ENCODE results near the gene SMIM33.

DNA sequence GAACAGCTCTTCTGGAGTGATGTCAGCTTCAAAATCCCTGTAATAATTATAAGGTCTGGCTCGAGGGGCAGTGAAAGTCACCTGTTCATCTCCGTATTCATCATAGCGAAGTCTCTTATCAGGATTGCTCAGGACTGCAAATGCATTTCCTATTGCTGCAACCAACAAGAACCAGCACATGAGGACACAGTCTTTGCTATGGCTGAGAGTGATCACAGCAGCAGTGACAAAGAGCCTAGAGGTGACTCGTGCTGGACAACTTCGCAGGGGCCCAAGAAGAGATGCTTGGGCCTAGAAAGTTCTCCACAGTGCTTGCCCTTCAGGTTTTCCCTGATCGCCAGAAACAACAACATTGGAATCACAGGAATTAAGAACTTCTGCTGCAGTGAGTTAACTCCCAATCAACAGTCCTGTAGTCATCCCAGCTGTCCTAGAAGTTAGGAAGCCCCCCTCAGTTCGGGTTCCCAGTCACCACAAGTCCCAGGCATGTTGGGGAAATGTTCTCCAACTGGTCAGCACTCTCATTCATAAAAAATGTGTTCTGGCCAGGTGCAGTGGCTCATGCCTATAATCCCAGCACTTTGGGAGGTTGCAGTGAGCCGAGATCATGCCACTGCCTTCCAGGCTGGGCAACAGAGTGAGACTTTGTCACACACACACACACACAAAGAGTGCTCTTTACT is 44.5 kb upstream of the SMIM33 start:
- TF ChIP-seq, protein P1, sequence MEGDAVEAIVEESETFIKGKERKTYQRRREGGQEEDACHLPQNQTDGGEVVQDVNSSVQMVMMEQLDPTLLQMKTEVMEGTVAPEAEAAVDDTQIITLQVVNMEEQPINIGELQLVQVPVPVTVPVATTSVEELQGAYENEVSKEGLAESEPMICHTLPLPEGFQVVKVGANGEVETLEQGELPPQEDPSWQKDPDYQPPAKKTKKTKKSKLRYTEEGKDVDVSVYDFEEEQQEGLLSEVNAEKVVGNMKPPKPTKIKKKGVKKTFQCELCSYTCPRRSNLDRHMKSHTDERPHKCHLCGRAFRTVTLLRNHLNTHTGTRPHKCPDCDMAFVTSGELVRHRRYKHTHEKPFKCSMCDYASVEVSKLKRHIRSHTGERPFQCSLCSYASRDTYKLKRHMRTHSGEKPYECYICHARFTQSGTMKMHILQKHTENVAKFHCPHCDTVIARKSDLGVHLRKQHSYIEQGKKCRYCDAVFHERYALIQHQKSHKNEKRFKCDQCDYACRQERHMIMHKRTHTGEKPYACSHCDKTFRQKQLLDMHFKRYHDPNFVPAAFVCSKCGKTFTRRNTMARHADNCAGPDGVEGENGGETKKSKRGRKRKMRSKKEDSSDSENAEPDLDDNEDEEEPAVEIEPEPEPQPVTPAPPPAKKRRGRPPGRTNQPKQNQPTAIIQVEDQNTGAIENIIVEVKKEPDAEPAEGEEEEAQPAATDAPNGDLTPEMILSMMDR (IDR thresholded peaks at IDR 0.05), result no peak
- TF ChIP-seq POLR2A (IDR thresholded peaks at IDR 0.05) (no peak), EP300 (IDR thresholded peaks at IDR 0.05) (no peak)
